HepG2 (cell line): ENCODE data around the gene GNAS-AS1. TPM values are rescaled to one million over a fixed set of nuclear protein-coding genes. Genes with fewer than 3 reads are reported as not detected.

Experiments
- ATAC-seq: fragments of 200-7000 bp; cut with Tn5 transposase; 3 replicates; pipeline ENCODE4 v1.9.1; 2020; ENCODE audit warnings: mild to moderate bottlenecking, moderate library complexity
- BruUV-seq: library from RNA; stranded (reverse); fragments of 400-500 nt; replicated peaks from 2 replicates; lab custom pipeline; 2021; lab: Mats Ljungman, UMichigan
- CTCF ChIA-PET: fragments of 300-600 bp; formaldehyde crosslinking; extraction: SDS; loops from one replicate; lab custom pipeline; 2021; ENCODE audit warnings: low total read pairs, inconsistent platforms, low intra/inter-chr PET ratio; lab: Yijun Ruan, JAX
- POLR2A ChIA-PET: fragments of 350-600 bp; sonication (Branson Sonifier 250); formaldehyde crosslinking; loops from one replicate; lab custom pipeline; 2020; ENCODE audit warnings: antibody characterized with exemption, inconsistent platforms; lab: Yijun Ruan, JAX
- DNase-seq: peaks from one replicate; pipeline ENCODE4 v3.0.0-alpha.2; 2015; ENCODE audit warnings: low spot score
- FAIRE-seq: peaks from 3 replicates; lab custom pipeline; 2011; peaks lifted over from hg19 to GRCh38; lab: Jason Lieb, UNC
- H2AFZ ChIP-seq: one replicate; pipeline ENCODE4 v1.6.1; 2011; ENCODE audit warnings: low read length, inconsistent platforms
- H3K27ac ChIP-seq: fragments of 300-600 bp; 3 replicates; pipeline ENCODE4 v1.8.0; 2011; ENCODE audit warnings: mixed run types, mild to moderate bottlenecking, mixed read lengths, low read length, inconsistent platforms; ENCODE audit not compliant: insufficient read depth; ENCODE audit errors: extremely low read length
- H3K27me3 ChIP-seq, 2 experiments: fragments of 200-600 bp in 1 of 2; 2 replicates in 1 of 2; 3 replicates in 1 of 2; pipeline versions ENCODE4 v1.6.0 to v1.8.0; 2011; ENCODE audit warnings: low read length in 2 of 2, mild to moderate bottlenecking in 2 of 2, moderate library complexity in 2 of 2, inconsistent platforms in 1 of 2; ENCODE audit not compliant: insufficient read depth in 2 of 2, control insufficient read depth in 1 of 2
- H3K36me3 ChIP-seq, 2 experiments: fragments of 200-600 bp in 1 of 2; replicated peaks in 1 of 2; 2 replicates in 1 of 2; 3 replicates in 1 of 2; pipeline versions ENCODE4 v1.5.1 to v1.8.0; 2011; ENCODE audit warnings: low read length in 2 of 2, inconsistent platforms in 1 of 2; ENCODE audit not compliant: insufficient read depth in 2 of 2, control insufficient read depth in 1 of 2
- H3K4me1 ChIP-seq: 2 replicates; pipeline ENCODE4 v1.5.1; 2012; ENCODE audit warnings: low read length, inconsistent platforms; ENCODE audit not compliant: insufficient read depth
- H3K4me2 ChIP-seq: 2 replicates; pipeline ENCODE4 v1.6.0; 2011; ENCODE audit warnings: low read depth, low read length, inconsistent platforms
- H3K4me3 ChIP-seq, 3 experiments: fragments of 200-600 bp in 1 of 3; sonication (generic), shearing (Covaris generic) in 1 of 3; replicated peaks in 1 of 3; 2 replicates each; pipeline ENCODE4 v1.5.1; 2011 to 2016; ENCODE audit warnings: low read length in 3 of 3, inconsistent platforms in 2 of 3, low read depth in 2 of 3, mild to moderate bottlenecking in 2 of 3, control low read depth in 1 of 3, mixed read lengths in 1 of 3; ENCODE audit not compliant: insufficient read depth in 1 of 3
- H3K79me2 ChIP-seq: one replicate; pipeline ENCODE4 v1.6.1; 2011; ENCODE audit warnings: low read length, inconsistent platforms; ENCODE audit not compliant: insufficient read depth
- H3K9ac ChIP-seq: 2 replicates; pipeline ENCODE4 v1.6.0; 2011; ENCODE audit warnings: mild to moderate bottlenecking, low read depth, low read length, inconsistent platforms; ENCODE audit not compliant: insufficient read depth
- H3K9me3 ChIP-seq: 2 replicates; pipeline ENCODE4 v1.5.1; 2012; ENCODE audit warnings: mild to moderate bottlenecking, low read length
- H4K20me1 ChIP-seq: 2 replicates; pipeline ENCODE4 v1.6.0; 2011; ENCODE audit warnings: inconsistent platforms, mild to moderate bottlenecking, low read length, moderate library complexity; ENCODE audit not compliant: insufficient read depth
- CAMTA2 ChIP-seq: sonication (generic); formaldehyde crosslinking; IDR thresholded peaks from 2 replicates; pipeline ENCODE4 v1.4.0; 2020; ENCODE audit warnings: mild to moderate bottlenecking, missing genetic modification reagents, borderline replicate concordance
- GATA4 ChIP-seq: sonication (generic); IDR thresholded peaks from 2 replicates; pipeline ENCODE4 v1.6.1; 2016; ENCODE audit warnings: antibody characterized with exemption, low read depth, borderline replicate concordance
- HNF4A ChIP-seq: sonication (generic); formaldehyde crosslinking; IDR thresholded peaks from 2 replicates; pipeline ENCODE4 v1.4.0; 2020; ENCODE audit warnings: missing genetic modification reagents
- HNRNPK ChIP-seq: fragments of 200-400 bp; formaldehyde crosslinking; IDR thresholded peaks from 2 replicates; pipeline ENCODE4 v1.6.1; 2018; ENCODE audit warnings: low read length, low read depth, moderate library complexity, mild to moderate bottlenecking; ENCODE audit not compliant: poor library complexity, severe bottlenecking
- HOXA3 ChIP-seq: sonication (generic); formaldehyde crosslinking; IDR thresholded peaks from 2 replicates; pipeline ENCODE4 v1.5.0; 2020; ENCODE audit warnings: missing genetic modification reagents
- ISX ChIP-seq: sonication (generic); formaldehyde crosslinking; conservative IDR thresholded peaks from 2 replicates; pipeline ENCODE4 v1.5.0; 2020; ENCODE audit warnings: missing genetic modification reagents
- NR0B2 ChIP-seq: sonication (generic); formaldehyde crosslinking; IDR thresholded peaks from 2 replicates; pipeline ENCODE4 v1.4.0; 2020; ENCODE audit warnings: mild to moderate bottlenecking, missing genetic modification reagents
- RBFOX2 ChIP-seq: fragments of 200-400 bp; formaldehyde crosslinking; IDR thresholded peaks from 2 replicates; pipeline ENCODE4 v1.6.1; 2017; ENCODE audit warnings: low read depth, mild to moderate bottlenecking, low read length
- RFXAP ChIP-seq: sonication (generic); formaldehyde crosslinking; IDR thresholded peaks from 2 replicates; pipeline ENCODE4 v1.4.0; 2020; ENCODE audit warnings: missing genetic modification reagents, borderline replicate concordance
- SP4 ChIP-seq: sonication (generic); formaldehyde crosslinking; IDR thresholded peaks from 2 replicates; pipeline ENCODE4 v1.8.1; 2023; ENCODE audit warnings: mild to moderate bottlenecking, missing genetic modification reagents
- TEF ChIP-seq: sonication (generic); formaldehyde crosslinking; IDR thresholded peaks from 2 replicates; pipeline ENCODE4 v1.5.0; 2020; ENCODE audit warnings: missing genetic modification reagents
- THAP8 ChIP-seq: sonication (generic); formaldehyde crosslinking; IDR thresholded peaks from 2 replicates; pipeline ENCODE4 v1.5.1; 2020; ENCODE audit warnings: missing genetic modification reagents, mild to moderate bottlenecking, borderline replicate concordance
- UBTF ChIP-seq: sonication (generic); formaldehyde crosslinking; IDR thresholded peaks from 2 replicates; pipeline ENCODE4 v1.4.0; 2020; ENCODE audit warnings: mild to moderate bottlenecking, missing genetic modification reagents
- XBP1 ChIP-seq: sonication (generic); formaldehyde crosslinking; IDR thresholded peaks from 2 replicates; pipeline ENCODE4 v1.5.0; 2020; ENCODE audit warnings: missing genetic modification reagents
- ZBTB2 ChIP-seq: sonication (generic); formaldehyde crosslinking; IDR thresholded peaks from 2 replicates; pipeline ENCODE4 v1.8.0; 2022; ENCODE audit warnings: low read depth, missing genetic modification reagents
- ZFY ChIP-seq: sonication (generic); formaldehyde crosslinking; IDR thresholded peaks from 2 replicates; pipeline ENCODE4 v1.4.0; 2020; ENCODE audit warnings: missing genetic modification reagents
- ZNF431 ChIP-seq: sonication (generic); formaldehyde crosslinking; IDR thresholded peaks from 2 replicates; pipeline ENCODE4 v1.9.0; 2022; ENCODE audit warnings: missing genetic modification reagents, low read depth, mild to moderate bottlenecking, borderline replicate concordance
- WGBS: methylation state at CpG from one replicate; pipeline ENCODE4 v1.1.6; 2017; ENCODE audit warnings: low lambda C conversion rate; 5-methylcytosine and 5-hydroxymethylcytosine counted together
- in situ Hi-C: cut with HindIII; loops from 2 replicates; pipeline ENCODE4 v1.10.0; 2017; ENCODE audit warnings: low pct_unique_long_range_greater_than_20kb; ENCODE audit not compliant: extremely low pct_ligation_motif_present
- intact Hi-C: fragments of 100-400 bp; cut with micrococcal nuclease; formaldehyde crosslinking; loops from one replicate; pipeline ENCODE4 v1.10.0; 2022; ENCODE audit not compliant: unreplicated experiment
- polyA plus RNA-seq, 8 experiments: library from polyadenylated mRNA; depleted of rRNA in 3 of 8; stranded (reverse) in 7 of 8; unstranded in 1 of 8; fragments of >200 nt; fragmentation: Illumina TruSeq in 4 of 8; extraction: Trizol in 4 of 8; gene quantifications; 2 replicates each; pipeline versions ENCODE4 v1.2.1 to v1.2.3, GENCODE V29; 2011 to 2016; ENCODE audit warnings: low read depth in 4 of 8, missing spikeins in 1 of 8, mixed read lengths in 1 of 8; ENCODE audit not compliant: insufficient read depth in 1 of 8
- total RNA-seq, 5 experiments: library from RNA; depleted of rRNA; stranded (reverse); fragments of >200 nt; fragmentation: Illumina TruSeq; extraction: Trizol; gene quantifications; 2 replicates each; pipeline ENCODE4 v1.2.3, GENCODE V29; 2016; ENCODE audit warnings: low read depth in 1 of 5

The GNAS-AS1 gene
- total and polyA plus RNA-seq, 2 of the 13 experiments (the other 11 are each of a cell fraction or from before 2014, with no cell fraction given) = not detected

GRCh38 chr20:58891086-58891717 lies 40.5 kb upstream of the GNAS-AS1 start:
- Histone ChIP-seq H3K9me3 (no peaks in the 10 kb centered on the region), H3K36me3 (peaks cover under 1 to 10% of the 10 kb centered on the region in 2 experiments; a peak in 3 of 5 replicates), H3K27me3 (no peaks in the 10 kb centered on the region; a peak in 1 of 5 replicates), H3K9ac (peak overlapping the region; percentile 89), H3K4me3 (peak overlapping the region; percentile 86 to 98 (median 91); a peak in 5 of 6 replicates), H2AFZ (no peak overlapping the region), H3K4me2 (peak overlapping the region; percentile 74), H3K79me2 (peaks cover 43% of the 10 kb centered on the region), H3K27ac (peak overlapping the region; percentile 95), H3K4me1 (peaks cover 49% of the 10 kb centered on the region), H4K20me1 (peaks cover 34% of the 10 kb centered on the region)
- intact Hi-C loops (loop anchor here (5.0 to 10.0 kb wide), 2 partner anchors 91 to 236 kb away; partner anchors contain the start of genes NELFCD and STX16), in situ Hi-C loops (loop anchor here (5.0 kb wide), 1 partner anchor 91 kb away; the partner anchor contains the start of gene NELFCD)
- FAIRE-seq (no peak), ATAC-seq (peak; percentile 26), DNase-seq (no peak)
- ChIA-PET CTCF (no interaction called here), POLR2A (interaction anchor here (1.1 to 1.4 kb wide), 5 partner anchors 9 to 502 kb away, joined by 3 to 12 read pairs (median 3); partner anchors contain the start of genes ATP5F1E, NELFCD and VAPB)
- 2% methylated on average over 41 of the region's 105 CpGs for WGBS
- no TSS peak for BruUV-seq
- TF ChIP-seq ZNF431 (peak; percentile 7; the same call in 1 of the 2 replicates), TEF (CRISPR knock-in tag) (no peak), ZBTB2 (peak; percentile 36), XBP1 (no peak), RBFOX2 (peak; percentile 87), NR0B2 (CRISPR knock-in tag) (0 out of 2 replicates have a peak, but pooled peaks have one; percentile 11), HOXA3 (CRISPR knock-in tag) (no peak), HNRNPK (peak; percentile 10), RFXAP (CRISPR knock-in tag) (0 out of 2 replicates have a peak, but pooled peaks have one; percentile 4), UBTF (CRISPR knock-in tag) (peak; percentile 3; the same call in 1 of the 2 replicates), HNF4A (CRISPR knock-in tag) (no peak), SP4 (CRISPR knock-in tag) (0 out of 2 replicates have a peak, but pooled peaks have one; percentile 2), ISX (CRISPR knock-in tag) (no peak), CAMTA2 (0 out of 2 replicates have a peak, but pooled peaks have one; percentile 42), GATA4 (0 out of 2 replicates have a peak, but pooled peaks have one; percentile 19), THAP8 (CRISPR knock-in tag) (no peak), ZFY (CRISPR knock-in tag) (peak; percentile 53; the same call in 1 of the 2 replicates)
